ENCODE results near the gene POFUT2.

The POFUT2 gene

GRCh38 chr21:45248301-45248892 lies 39.3 kb downstream of the POFUT2 start:
- DNase-seq: no peak

DNA sequence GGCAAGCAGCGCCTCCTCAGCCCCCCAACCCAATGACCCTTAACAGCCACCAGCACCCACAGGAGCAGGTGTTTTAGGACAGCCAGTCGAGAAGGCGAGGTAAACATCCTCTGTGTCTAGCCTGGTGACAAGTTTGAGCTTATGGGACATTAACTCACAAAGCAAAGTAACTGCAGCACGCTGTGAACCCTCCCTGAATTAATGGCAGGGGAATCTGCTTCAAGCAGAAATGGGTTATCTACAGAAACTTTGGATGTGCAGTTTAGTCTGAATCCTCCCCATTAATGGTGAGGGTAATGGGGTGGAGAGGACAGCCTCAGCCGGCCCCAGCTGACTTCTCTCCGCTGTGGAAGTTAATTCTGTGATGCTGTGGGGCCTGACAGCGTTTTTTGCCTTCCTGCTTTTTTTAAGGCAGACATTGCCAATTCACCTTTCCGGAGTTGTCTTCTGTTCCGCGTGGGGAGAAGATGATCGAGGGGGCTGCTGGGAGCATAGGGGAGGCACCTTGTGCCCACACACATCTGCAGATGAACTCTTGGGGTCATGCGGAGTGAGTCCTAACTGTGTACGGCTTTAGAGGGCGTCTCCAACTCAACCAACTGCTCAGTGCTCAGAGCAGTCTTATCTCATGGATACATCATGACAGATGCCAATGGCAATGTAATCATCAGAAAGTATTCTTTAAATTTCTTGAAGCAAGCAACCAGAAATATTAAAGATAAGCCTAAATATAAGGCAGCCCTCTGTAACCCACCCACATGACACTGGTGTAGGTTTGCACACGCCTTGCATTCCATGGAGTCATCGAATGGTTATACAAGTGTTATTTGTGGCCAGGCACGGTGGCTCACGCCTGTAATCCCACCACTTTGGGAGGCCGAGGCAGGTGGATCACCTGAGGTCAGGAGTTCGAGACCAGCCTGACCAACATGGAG lies 41.0 kb downstream of the POFUT2 start:
- DNase-seq: no peak

DNA sequence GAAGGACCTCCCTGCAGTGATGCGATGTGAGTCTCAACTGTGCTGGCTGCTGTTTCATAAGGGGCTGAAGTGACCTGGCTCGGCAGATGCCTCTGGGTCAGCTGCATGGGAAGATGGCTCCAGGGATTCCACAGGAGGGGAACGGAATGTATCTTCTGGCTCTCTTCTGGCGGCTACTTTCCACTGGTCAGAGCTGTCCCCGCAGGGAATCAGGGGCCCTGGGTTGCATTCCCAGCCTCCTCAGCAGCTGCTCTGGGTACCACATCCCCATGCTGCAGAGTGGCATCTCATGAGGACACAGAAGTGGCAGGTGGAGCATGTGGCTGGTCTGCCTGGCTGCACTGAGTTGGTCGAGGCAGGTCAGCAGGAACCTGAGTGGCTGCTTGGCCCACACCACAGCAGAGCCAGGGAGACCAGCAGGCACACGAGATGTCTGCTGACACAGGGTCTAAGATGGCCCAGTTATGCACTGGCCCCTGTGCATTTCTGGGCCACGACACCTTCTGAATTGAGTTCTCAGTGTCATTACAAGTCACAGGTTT lies 42.8 kb downstream of the POFUT2 start:
- DNase-seq: no peak

- no peak for DNase-seq
Measured at GRCh38 chr21:45243603-45244002, 44.1 kb downstream of the POFUT2 start.

DNA sequence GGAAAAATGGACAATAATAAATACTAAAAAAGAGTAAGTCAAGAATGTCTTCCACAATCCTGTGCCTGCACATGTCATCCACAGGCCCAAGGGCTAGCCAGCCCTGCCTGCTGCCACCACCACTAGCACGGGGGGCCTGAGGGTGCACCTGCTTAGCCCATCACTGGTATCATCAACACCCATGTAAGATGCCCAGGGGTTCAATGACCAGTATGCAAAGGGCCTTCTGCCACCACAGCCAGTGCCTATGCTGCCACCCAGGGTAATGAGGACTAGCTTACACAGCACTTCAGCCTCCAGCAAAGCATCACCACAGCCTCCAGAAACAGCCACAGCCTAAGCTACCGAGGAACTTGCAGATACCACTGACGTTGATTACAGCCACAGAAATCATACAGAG lies 46.3 kb downstream of the POFUT2 start:
- no peak for DNase-seq

DNA sequence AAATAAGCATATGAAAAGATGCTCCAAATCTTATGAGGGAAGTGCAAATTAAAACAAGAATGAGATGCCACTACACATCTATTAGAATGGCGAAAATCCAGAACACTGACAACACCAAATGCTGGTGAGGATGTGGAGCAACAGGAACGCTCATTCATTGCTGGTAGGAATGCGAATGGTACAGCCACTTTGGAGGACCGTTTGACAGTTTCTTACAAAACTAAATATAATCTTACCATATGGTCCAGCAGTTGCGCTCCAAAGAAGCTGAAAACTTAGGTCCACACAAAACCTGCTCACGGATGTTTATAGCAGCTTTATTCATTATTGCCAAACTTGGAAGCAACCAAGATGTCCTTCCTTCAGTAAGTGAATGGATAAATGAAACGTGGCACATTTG lies 50.3 kb downstream of the POFUT2 start:
- no peak for DNase-seq

DNA sequence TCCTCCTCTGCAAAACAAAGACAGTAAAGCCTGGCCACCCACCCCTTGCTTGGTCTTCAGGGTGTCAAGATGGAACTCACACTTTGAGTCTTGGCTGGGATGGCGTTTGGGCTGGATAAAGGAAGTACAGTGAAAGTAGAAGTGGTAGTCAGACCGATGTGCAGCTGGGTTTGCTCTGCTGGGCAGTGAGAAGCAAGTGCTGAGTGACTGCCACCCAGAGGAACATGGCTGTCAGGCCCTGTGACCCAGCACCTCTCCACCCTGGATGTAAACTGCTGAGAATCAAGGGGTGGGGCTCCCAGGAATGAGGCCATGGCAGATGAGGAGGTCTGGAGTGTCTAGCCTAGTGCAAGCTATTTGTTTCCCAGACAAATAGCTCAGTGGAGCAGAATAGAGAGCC lies 51.2 kb downstream of the POFUT2 start:
- DNase-seq: no peak

- no peak for DNase-seq
Measured at GRCh38 chr21:45235488-45235887, 52.2 kb downstream of the POFUT2 start.

- no peak for DNase-seq
Measured at GRCh38 chr21:45234965-45235364, 52.7 kb downstream of the POFUT2 start.

DNA sequence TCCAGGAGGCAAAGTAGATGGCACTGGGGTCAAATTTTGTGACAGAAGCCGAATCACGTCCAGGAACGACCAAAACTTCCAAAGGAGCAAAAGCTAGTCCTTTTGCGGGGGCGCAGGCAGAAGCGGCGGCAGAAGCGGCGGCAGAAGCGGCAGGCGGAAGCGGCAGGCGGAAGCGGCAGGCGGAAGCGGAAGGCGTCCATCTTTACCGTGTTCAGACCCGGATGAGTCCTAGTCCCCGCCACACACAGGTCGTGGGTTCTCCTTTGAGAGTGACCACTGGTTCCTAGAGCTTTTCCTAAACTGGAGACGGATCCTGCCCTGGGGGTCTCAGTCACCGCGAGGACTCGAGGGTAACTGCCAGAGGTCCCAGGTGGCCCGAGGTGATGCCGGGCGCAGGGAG lies 53.6 kb downstream of the POFUT2 start:
- DNase-seq: no peak

GRCh38 chr21:45231705-45232104 lies 56.0 kb downstream of the POFUT2 start:
- no peak for DNase-seq

DNA sequence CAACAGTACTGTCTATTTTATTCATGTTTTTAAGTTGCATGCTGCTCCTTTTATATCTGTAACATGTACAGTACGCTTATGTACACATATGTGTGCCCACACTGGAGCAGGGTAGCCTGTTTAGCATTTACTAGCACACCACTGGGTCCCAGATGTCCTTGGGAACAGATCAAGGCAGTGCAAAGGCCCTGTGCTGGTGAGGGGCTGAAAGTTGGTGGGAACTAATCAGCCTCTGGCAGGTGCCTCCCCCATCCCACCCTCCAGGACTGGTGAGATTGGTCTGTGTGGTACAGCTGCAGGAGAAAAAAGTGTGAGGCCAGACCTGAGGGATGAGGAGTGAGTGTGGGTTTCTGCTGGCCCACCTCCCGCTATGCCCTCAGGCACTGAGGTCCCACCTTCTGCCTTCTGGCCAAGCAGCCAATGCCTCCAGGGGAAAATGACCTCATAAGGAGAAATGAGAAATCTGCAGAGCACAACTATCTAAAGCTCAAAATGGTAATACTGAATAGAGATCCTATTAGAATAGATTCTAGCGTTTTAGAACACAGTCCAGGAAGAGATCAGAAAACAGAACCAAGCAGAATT lies 58.9 kb downstream of the POFUT2 start:
- DNase-seq: no peak

DNA sequence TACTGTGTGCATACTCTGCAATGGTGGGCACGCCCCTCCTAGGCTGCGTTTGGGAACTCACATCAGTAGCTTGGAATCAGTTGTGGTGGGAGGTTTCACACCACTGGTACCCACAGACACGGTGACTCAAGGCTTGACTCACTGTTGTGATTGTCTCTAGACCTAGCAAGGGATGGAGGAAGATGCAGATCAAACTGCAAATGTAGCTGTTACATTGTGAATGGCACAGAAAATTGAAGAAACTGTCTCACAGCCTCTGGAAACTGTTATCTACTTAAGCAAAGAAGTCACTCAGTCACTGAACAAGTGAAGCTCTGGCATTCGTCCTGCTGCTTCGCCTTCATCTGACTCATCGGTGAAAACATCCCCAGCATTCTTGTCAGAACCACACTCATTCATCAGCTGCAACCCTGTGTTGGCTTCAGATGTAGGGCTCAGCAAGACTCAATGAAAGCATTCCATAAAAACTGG lies 59.5 kb downstream of the POFUT2 start:
- no peak for DNase-seq

GRCh38 chr21:45227735-45228134 lies 60.0 kb downstream of the POFUT2 start:
- DNase-seq: no peak

DNA sequence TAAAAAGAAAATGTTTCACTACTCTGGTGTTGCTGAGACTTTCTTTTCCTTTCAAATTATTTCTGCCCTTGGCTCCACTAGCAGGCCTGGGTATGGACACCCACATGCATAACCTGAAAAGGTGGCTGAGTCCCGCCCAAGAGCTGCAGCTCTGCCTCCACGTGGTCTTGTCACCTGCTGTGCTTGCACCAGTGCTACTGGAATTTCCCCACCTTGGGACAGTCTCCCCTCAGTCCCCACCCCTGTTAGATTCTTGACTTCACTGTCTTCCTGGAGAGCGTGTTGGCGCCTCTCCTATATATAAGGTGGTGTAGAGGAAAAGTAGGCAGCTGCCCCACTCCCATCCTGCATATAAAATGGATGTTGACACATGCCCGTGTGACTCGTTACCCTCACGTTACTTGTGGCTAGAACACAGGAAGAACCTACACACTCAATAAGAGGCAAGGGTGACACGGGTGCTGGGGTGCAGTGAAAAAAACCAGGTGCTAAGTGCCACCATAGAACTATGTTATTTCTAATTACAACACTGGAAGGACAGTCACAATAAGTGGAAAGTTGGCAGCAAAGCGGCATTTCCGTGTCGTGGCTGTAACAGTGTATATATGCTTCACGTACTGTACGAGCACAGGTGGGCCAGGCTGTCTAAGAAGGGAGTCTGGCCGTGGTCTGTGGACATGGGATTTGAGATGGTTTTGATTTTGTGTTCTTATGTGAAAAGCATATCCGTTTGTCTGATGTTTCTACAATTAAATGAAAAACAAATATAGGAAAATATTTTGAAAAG lies 61.0 kb downstream of the POFUT2 start:
- no peak for DNase-seq

DNA sequence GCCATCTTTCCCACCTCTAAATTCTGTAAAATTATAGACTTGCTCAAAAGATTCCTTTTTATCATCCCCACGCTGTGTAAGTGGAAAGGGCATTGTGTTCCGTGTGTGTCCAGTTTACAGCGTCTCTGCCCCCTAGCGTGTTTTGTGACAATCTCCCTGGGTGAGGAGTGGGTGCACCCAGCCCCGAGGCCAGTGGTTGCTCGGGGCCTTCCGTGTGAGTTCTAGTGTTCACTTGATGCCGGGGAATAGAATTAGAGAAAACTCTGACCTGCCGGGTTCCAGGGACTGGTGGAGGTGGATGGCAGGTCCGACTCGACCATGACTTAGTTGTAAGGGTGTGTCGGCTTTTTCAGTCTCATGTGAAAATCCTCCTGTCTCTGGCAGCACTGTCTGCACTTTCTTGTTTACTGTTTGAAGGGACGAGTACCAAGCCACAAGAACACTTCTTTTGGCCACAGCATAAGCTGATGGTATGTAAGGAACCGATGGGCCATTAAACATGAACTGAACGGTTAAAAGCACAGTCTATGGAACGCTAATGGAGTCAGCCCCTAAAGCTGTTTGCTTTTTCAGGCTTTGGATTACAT lies 61.9 kb downstream of the POFUT2 start:
- DNase-seq: no peak

DNA sequence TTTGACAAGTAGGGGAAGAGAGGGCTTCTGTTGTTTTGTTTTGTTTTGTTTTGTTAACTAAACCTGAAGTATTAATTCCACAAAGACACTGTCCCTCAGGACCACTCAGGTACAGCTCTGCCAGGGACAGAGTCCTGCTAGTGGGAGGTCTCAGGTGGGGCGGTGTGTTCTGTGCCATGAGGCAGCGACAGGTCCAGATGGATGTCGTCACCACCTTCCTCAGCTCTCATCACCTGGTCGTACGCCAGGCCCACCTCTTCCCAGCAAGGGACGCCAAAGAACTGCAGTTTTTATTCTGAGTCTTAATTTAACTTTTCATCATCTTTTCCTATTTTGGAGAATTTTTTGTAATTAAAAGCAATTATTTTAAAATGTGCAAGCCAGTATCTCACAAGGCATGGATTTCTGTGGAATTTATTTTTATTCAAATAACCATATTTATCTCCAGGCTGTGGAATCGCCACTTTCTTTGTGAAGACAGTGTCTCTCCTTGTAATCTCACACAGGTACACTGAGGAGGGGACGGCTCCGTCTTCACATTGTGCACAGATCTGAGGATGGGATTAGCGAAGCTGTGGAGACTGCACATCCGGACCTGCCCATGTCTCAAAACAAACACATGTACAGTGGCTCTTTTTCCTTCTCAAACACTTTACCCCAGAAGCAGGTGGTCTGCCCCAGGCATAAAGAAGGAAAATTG lies 62.5 kb downstream of the POFUT2 start:
- DNase-seq: no peak

- DNase-seq: no peak
Measured at GRCh38 chr21:45224189-45224938, 63.3 kb downstream of the POFUT2 start.

DNA sequence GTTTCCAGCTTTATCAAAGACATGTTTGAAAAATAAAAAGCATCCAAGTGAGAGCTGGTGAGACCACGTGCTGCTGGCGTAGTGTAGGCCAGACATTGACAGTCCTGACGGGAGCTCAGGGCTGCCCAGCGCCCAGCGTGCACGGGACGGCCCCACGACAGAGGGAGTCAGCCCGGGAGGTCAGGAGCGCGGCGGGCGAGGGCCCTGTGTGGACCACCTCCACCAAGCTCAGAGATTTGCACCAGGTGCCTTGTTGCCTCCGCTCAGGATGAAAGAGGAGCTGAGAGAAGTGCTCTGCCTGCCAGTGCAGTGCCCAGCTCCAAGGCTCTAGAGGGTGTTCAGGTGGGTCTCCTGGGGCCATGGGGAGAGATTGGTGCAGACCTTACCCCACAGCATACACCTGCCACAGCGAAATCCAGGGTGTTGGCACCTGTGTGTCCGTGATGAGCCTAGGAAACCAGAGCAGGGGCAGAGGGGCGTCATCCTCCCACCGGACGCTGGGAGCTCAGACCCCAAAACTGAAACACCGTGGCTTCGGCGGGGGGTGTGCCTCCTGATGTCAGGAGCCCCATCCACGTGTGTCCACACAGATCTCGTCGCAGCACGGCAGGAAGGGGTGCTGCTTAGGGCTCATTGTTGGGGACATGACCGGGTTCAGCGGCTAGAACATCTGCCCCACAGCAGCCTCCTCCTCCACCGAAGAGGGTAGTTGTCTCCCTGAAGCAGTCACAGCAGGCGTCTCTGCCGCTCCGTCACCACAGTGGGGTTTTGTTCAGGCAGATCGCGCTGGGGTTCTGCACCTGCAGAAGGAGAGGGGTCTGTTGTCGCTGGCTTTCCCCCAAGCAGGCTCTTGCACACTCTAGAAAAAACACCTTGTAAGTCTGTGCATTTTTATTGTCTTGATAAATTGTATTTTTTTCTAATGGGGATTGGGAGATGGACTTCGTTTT lies 64.2 kb downstream of the POFUT2 start:
- no peak for DNase-seq

- no peak for DNase-seq
Measured at GRCh38 chr21:45222001-45222400, 65.7 kb downstream of the POFUT2 start.
